ENCODE data around the gene SEMA4D. TPM values are rescaled to one million over a fixed set of nuclear protein-coding genes. Genes with fewer than 3 reads are reported as not detected.
A peak's percentile ranks its signal among the peaks of the same experiment; 100 is the strongest.

SEMA4D gene
- total RNA-seq, 4 donors from 2014 or later: 37.3 to 50.1 (median 42.6) TPM

DNA sequence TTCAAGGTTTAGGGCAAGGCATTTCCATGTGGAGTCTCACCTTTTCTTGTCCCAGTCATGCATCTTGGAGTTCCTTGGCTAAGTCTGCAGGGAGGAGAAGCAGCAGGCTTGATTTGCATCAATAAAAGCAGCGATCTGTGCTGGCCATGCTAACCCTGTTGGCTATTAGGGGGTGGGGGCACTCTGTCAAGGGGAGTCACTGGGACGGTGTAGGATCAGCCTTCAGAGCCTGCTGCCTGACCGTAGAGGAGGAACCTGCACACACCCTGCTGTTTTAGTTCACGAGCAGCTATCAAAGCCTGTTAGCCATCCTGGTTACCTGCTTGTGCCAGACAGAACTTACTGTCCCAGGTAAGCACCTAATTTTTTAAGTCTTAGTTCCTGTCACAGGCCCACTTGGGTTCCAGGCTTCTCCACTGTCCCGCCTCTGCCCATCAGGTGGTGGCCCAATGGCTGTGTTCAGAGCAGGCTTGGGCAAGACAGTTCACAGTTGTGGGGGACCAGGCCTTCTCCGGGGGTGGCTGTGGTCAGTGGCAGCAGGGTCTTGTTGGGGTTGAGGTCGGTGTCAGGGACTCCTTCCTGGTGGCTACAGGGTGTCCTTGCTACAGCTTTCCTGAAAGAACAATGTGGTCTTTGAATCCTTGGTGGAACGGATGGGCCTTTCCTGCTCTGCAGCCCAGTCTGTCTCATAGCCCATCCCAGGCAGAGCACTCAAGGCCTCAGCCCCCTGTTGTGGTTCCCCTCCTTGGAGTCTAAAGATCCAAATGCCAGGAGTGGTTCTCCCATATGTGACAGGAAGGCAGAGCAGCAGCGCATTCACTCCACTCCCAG lies 135.9 kb downstream of the SEMA4D start:
- H3K9me3 ChIP-seq: no peaks in the 10 kb centered on the region
- WGBS: 92% methylated on average over 9 of the region's 9 CpGs
- H3K27ac ChIP-seq: no peak overlapping the region
- peaks cover 16% of the 10 kb centered on the region for H3K4me1 ChIP-seq
- no peak overlapping the region for H3K4me3 ChIP-seq
- DNase-seq (ENCODE audit: low spot score in 2 of 2): peak; percentile 30 to 71
- TF ChIP-seq POLR2AphosphoS5 (IDR thresholded peaks at IDR 0.05): no peak
- TF ChIP-seq, protein P1, sequence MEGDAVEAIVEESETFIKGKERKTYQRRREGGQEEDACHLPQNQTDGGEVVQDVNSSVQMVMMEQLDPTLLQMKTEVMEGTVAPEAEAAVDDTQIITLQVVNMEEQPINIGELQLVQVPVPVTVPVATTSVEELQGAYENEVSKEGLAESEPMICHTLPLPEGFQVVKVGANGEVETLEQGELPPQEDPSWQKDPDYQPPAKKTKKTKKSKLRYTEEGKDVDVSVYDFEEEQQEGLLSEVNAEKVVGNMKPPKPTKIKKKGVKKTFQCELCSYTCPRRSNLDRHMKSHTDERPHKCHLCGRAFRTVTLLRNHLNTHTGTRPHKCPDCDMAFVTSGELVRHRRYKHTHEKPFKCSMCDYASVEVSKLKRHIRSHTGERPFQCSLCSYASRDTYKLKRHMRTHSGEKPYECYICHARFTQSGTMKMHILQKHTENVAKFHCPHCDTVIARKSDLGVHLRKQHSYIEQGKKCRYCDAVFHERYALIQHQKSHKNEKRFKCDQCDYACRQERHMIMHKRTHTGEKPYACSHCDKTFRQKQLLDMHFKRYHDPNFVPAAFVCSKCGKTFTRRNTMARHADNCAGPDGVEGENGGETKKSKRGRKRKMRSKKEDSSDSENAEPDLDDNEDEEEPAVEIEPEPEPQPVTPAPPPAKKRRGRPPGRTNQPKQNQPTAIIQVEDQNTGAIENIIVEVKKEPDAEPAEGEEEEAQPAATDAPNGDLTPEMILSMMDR (IDR thresholded peaks at IDR 0.05): no peak
- no peak for TF ChIP-seq POLR2A (IDR thresholded peaks at IDR 0.05)
- TF ChIP-seq EP300 (IDR thresholded peaks at IDR 0.05): no peak
- no peaks in the 10 kb centered on the region for H3K27me3 ChIP-seq
- H3K36me3 ChIP-seq: peaks cover 57% of the 10 kb centered on the region

DNA sequence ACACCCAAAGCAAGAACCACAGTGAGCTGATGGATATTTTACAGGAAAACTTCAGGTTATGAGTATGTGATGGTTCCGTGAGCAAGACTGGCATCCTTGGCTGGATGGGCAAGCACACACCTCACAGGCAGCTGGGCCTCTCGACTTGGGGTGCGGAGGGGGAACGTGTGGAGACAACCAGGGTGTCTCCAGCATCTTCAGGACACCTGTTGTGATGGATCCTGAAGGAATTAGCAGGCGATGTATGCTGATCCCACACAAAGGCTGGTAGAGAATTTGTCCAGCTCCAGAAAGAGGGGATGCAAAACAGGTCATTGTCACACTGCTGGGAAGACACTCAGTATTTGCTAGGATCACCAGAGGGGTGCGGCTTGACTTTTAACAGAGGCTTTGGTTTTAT lies 136.9 kb downstream of the SEMA4D start:
- peaks cover 66% of the 10 kb centered on the region for H3K36me3 ChIP-seq

DNA sequence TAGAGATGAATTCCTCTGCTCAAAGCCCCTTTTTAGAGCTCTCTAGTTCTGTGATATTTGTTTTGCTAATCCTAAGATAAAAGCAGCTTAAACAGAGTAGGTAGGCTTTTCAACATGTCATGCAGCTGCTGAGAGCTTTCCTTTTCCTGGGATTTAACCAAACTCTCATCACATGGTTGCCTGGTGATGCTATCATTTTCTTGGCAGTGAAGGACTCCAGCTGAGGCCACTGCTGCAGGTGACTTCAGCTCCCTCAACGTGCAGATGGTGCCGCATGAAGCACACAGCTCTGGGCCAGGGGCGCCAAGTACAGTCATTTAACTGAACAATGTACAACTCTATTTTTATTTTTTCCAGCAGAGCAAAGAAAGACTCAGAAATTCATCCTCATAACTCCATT lies 137.4 kb downstream of the SEMA4D start:
- DNase-seq (ENCODE audit: low spot score in 2 of 2): peak in 1 of 2 donors; percentile 44
- TF ChIP-seq, protein P1 (IDR thresholded peaks at IDR 0.05): no peak
- TF ChIP-seq POLR2A (IDR thresholded peaks at IDR 0.05): no peak
- no peak for TF ChIP-seq POLR2AphosphoS5 (IDR thresholded peaks at IDR 0.05)
- TF ChIP-seq EP300 (IDR thresholded peaks at IDR 0.05): no peak

More for the DNA sequence above, 136.9 kb downstream of the SEMA4D start:
- TF ChIP-seq, protein P1 (IDR thresholded peaks at IDR 0.05): no peak
- TF ChIP-seq POLR2AphosphoS5 (IDR thresholded peaks at IDR 0.05) (no peak), POLR2A (IDR thresholded peaks at IDR 0.05) (no peak), EP300 (IDR thresholded peaks at IDR 0.05) (no peak)
- Histone ChIP-seq H3K27ac (no peak overlapping the region), H3K9me3 (no peaks in the 10 kb centered on the region), H3K4me3 (no peak overlapping the region), H3K4me1 (peaks cover 16% of the 10 kb centered on the region), H3K27me3 (no peaks in the 10 kb centered on the region)
- WGBS: 90% methylated on average over 6 of the region's 6 CpGs
- peak in 1 of 2 donors; percentile 66 for DNase-seq (ENCODE audit: low spot score in 2 of 2)

DNA sequence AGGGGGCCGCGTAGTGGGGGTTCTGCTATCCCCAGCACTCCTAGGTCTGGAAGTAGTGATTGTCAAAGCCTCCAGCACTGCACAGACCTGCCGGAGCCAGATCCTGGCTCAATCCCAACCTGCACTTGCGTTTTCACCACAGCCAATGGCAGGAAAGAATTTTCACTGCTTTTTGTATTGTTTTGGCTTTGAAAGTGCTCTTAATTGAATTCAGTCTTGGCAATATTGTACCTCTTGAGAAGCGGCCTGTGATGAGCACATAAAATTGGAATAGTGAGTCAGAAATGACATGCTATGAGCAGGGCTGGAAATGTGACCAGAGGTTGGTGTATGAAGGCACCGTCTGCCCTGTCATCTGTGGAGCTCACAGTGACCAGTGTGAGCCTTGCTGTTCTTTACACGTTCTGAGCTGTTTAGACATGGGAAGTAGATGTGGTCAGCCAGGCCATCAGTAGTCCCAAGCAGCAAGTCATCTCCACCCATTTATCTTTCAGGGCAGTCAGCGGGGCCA lies 138.1 kb downstream of the SEMA4D start:
- WGBS: 68% methylated on average over 8 of the region's 8 CpGs
- Histone ChIP-seq H3K4me3 (no peak overlapping the region), H3K4me1 (peaks cover 14% of the 10 kb centered on the region), H3K27me3 (no peaks in the 10 kb centered on the region), H3K9me3 (no peaks in the 10 kb centered on the region), H3K27ac (no peak overlapping the region), H3K36me3 (peaks cover 78% of the 10 kb centered on the region)
- DNase-seq (ENCODE audit: low spot score in 2 of 2): peak in 1 of 2 donors; percentile 49
- TF ChIP-seq POLR2A (IDR thresholded peaks at IDR 0.05) (no peak), POLR2AphosphoS5 (IDR thresholded peaks at IDR 0.05) (no peak), EP300 (IDR thresholded peaks at IDR 0.05) (no peak)
- TF ChIP-seq, protein P1 (IDR thresholded peaks at IDR 0.05): no peak

More for the DNA sequence above, 137.4 kb downstream of the SEMA4D start:
- Histone ChIP-seq H3K9me3 (no peaks in the 10 kb centered on the region), H3K4me1 (peaks cover 16% of the 10 kb centered on the region), H3K27ac (no peak overlapping the region), H3K4me3 (no peak overlapping the region), H3K36me3 (peaks cover 71% of the 10 kb centered on the region), H3K27me3 (no peaks in the 10 kb centered on the region)
- 63% methylated on average over 3 of the region's 3 CpGs for WGBS

DNA sequence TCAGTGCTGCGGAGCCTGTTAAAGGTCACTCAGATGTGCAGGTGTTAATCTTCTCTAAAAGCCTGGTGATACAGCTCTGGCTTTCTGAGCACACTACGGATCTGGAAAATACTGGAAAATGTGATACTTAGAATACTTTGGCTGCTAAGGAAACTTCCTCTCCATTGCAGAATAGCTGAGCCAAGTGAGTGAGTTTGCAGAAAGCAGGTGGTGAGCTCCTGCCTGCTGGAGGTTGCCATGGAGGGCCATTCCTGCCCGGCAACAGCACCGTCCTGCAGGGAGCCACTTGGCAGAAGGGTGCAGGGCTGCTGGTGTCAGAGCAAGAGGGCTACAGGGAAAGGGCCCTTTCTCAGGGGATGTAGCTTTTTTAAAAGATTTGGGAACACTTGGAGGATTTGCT lies 138.9 kb downstream of the SEMA4D start:
- peak in 1 of 2 donors; percentile 52 for DNase-seq (ENCODE audit: low spot score in 2 of 2)
- no peaks in the 10 kb centered on the region for H3K9me3 ChIP-seq
- TF ChIP-seq POLR2A (IDR thresholded peaks at IDR 0.05): no peak
- no peak for TF ChIP-seq EP300 (IDR thresholded peaks at IDR 0.05)
- TF ChIP-seq POLR2AphosphoS5 (IDR thresholded peaks at IDR 0.05): no peak
- TF ChIP-seq, protein P1 (IDR thresholded peaks at IDR 0.05): no peak
- H3K36me3 ChIP-seq: peaks cover 86% of the 10 kb centered on the region
- H3K4me3 ChIP-seq: no peak overlapping the region
- peaks cover 10% of the 10 kb centered on the region for H3K4me1 ChIP-seq
- H3K27me3 ChIP-seq: no peaks in the 10 kb centered on the region
- 88% methylated on average over 2 of the region's 4 CpGs for WGBS
- H3K27ac ChIP-seq: no peak overlapping the region
